Measurements from ENCODE around the gene ZNF267. TPM values are rescaled to one million over a fixed set of nuclear protein-coding genes. Genes with fewer than 3 reads are reported as not detected.

The ZNF267 gene
- total RNA-seq, result 14.4 and 18.8 TPM in 2 replicates

GRCh38 chr16:31873556-31874365 lies at the start of gene ZNF267:
Gene ZNF267, plus strand, starts transcription at chr16:31873807. Its CDS starts 160 bp downstream, at chr16:31873967.

